NT2/D1 (cell line): ENCODE results near the gene DOCK8.

Source experiments
- SUZ12 ChIP-seq: IDR thresholded peaks from 2 replicates; pipeline ENCODE4 v1.6.1; 2011; ENCODE audit not compliant: insufficient read length, insufficient read depth; ENCODE audit errors: extremely low read depth
- ZNF274 ChIP-seq: IDR thresholded peaks from 2 replicates; pipeline ENCODE4 v1.6.1; 2011; ENCODE audit warnings: mild to moderate bottlenecking, low read depth, low read length

GRCh38 chr9:426976-427375 lies 212.3 kb downstream of the DOCK8 start:
- no peak for TF ChIP-seq ZNF274
- TF ChIP-seq SUZ12, result no peak
